HAP-1 (cell line): ENCODE data around the gene TRIM7.

ENCODE experiments used
- DNase-seq, 2 experiments: peaks; one replicate each; pipeline ENCODE4 v3.0.0-alpha.2; 2016 to 2020; ENCODE audit warnings: low spot score in 2 of 2
- H3K27me3 ChIP-seq: fragments of 250-450 bp; sonication (Bioruptor Pico); 2 replicates; pipeline ENCODE4 v1.5.1; 2020; ENCODE audit warnings: low read depth, mild to moderate bottlenecking, moderate library complexity
- H3K36me3 ChIP-seq: fragments of 250-450 bp; sonication (Bioruptor Pico); replicated peaks from 2 replicates; pipeline ENCODE4 v1.5.1; 2020; ENCODE audit warnings: mild to moderate bottlenecking
- H3K4me1 ChIP-seq: fragments of 250-450 bp; sonication (Bioruptor Pico); 2 replicates; pipeline ENCODE4 v1.5.1; 2020; ENCODE audit warnings: mild to moderate bottlenecking
- H3K4me3 ChIP-seq: fragments of 250-450 bp; sonication (Bioruptor Pico); 2 replicates; pipeline ENCODE4 v1.5.1; 2020; ENCODE audit warnings: mild to moderate bottlenecking, moderate library complexity
- H3K9me3 ChIP-seq: fragments of 250-450 bp; sonication (Bioruptor Pico); 2 replicates; pipeline ENCODE4 v1.5.1; 2020; ENCODE audit warnings: mild to moderate bottlenecking, moderate library complexity
- in situ Hi-C: fragments of 300-500 bp; cut with MboI; formaldehyde crosslinking; loops from 3 replicates; pipeline ENCODE4 v1.14.3; 2020; ENCODE audit warnings: low sequenced_read_pairs, inconsistent platforms, mixed read lengths

Gene TRIM7

GRCh38 chr5:181204826-181205760 is at the start of gene TRIM7:
Gene TRIM7, minus strand, starts transcription at chr5:181205196. Its CDS starts 86 bp downstream, at chr5:181205110.
- Histone ChIP-seq H3K27me3 (no peaks in the 10 kb centered on the region), H3K9me3 (no peaks in the 10 kb centered on the region), H3K4me3 (peak within 1 kb of the TSS; percentile 38), H3K36me3 (no peaks in the 10 kb centered on the region), H3K4me1 (peaks cover 12% of the 10 kb centered on the region)
- in situ Hi-C loops = no loop called here
- DNase-seq = peak in 1 of 2 experiments; percentile 73

GRCh38 chr5:181248277-181248676 is 43.3 kb upstream of the TRIM7 start:
- in situ Hi-C loops = no loop called here
- Histone ChIP-seq H3K9me3 (no peaks in the 10 kb centered on the region), H3K4me3 (peak overlapping the region; percentile 85), H3K36me3 (peaks cover 43% of the 10 kb centered on the region), H3K27me3 (no peaks in the 10 kb centered on the region), H3K4me1 (peaks cover 26% of the 10 kb centered on the region)
- no peak for DNase-seq

- Histone ChIP-seq H3K4me1 (peaks cover 31% of the 10 kb centered on the region), H3K9me3 (no peaks in the 10 kb centered on the region), H3K27me3 (no peaks in the 10 kb centered on the region), H3K36me3 (peaks cover 43% of the 10 kb centered on the region), H3K4me3 (peak overlapping the region; percentile 85)
- in situ Hi-C loops = no loop called here
- DNase-seq = peak; percentile 70 to 93
Measured at GRCh38 chr5:181246276-181247049, 41.5 kb upstream of the TRIM7 start.

- DNase-seq = no peak
- Histone ChIP-seq H3K27me3 (no peaks in the 10 kb centered on the region), H3K36me3 (peaks cover 44% of the 10 kb centered on the region), H3K4me1 (peaks cover 28% of the 10 kb centered on the region), H3K9me3 (no peaks in the 10 kb centered on the region), H3K4me3 (peak overlapping the region; percentile 85)
- in situ Hi-C loops = no loop called here
Measured at GRCh38 chr5:181245427-181246275, 40.7 kb upstream of the TRIM7 start.

- no peaks in the 10 kb centered on the region for H3K9me3 ChIP-seq
- H3K4me3 ChIP-seq = peak within 1 kb of the TSS; percentile 85
- peak; percentile 86 to 92 for DNase-seq
- H3K27me3 ChIP-seq = no peaks in the 10 kb centered on the region
- in situ Hi-C loops = no loop called here
- H3K36me3 ChIP-seq = peaks cover 48% of the 10 kb centered on the region
- H3K4me1 ChIP-seq = peaks cover 18% of the 10 kb centered on the region
Measured at GRCh38 chr5:181243564-181244343, 38.8 kb upstream of the TRIM7 start, which contains the start of gene RACK1. Gene RACK1, minus strand, starts transcription at chr5:181243906. Its CDS starts 106 bp downstream, at chr5:181243800.

- H3K27me3 ChIP-seq = no peaks in the 10 kb centered on the region
- H3K4me1 ChIP-seq = peaks cover 18% of the 10 kb centered on the region
- DNase-seq = no peak
- H3K36me3 ChIP-seq = peaks cover 54% of the 10 kb centered on the region
- no peaks in the 10 kb centered on the region for H3K9me3 ChIP-seq
- in situ Hi-C loops = no loop called here
- peak overlapping the region; percentile 85 for H3K4me3 ChIP-seq
Measured at GRCh38 chr5:181243018-181243563, 38.1 kb upstream of the TRIM7 start.

GRCh38 chr5:181242031-181242451 is 37.0 kb upstream of the TRIM7 start:
- in situ Hi-C loops = no loop called here
- no peak for DNase-seq
- Histone ChIP-seq H3K36me3 (peaks cover 65% of the 10 kb centered on the region), H3K4me3 (peak overlapping the region; percentile 85), H3K4me1 (peaks cover 18% of the 10 kb centered on the region), H3K9me3 (no peaks in the 10 kb centered on the region), H3K27me3 (no peaks in the 10 kb centered on the region)

- in situ Hi-C loops = no loop called here
- no peaks in the 10 kb centered on the region for H3K27me3 ChIP-seq
- H3K36me3 ChIP-seq = peaks cover 70% of the 10 kb centered on the region
- H3K9me3 ChIP-seq = no peaks in the 10 kb centered on the region
- H3K4me3 ChIP-seq = peak overlapping the region; percentile 85
- no peak for DNase-seq
- peaks cover 18% of the 10 kb centered on the region for H3K4me1 ChIP-seq
Measured at GRCh38 chr5:181241393-181241975, 36.5 kb upstream of the TRIM7 start.

- Histone ChIP-seq H3K4me1 (peaks cover 7% of the 10 kb centered on the region), H3K4me3 (no peak overlapping the region), H3K36me3 (peaks cover 92% of the 10 kb centered on the region), H3K9me3 (no peaks in the 10 kb centered on the region), H3K27me3 (no peaks in the 10 kb centered on the region)
- DNase-seq = no peak
- in situ Hi-C loops = no loop called here
Measured at GRCh38 chr5:181239062-181239663, 34.2 kb upstream of the TRIM7 start.

- DNase-seq = no peak
- H3K4me3 ChIP-seq = no peak overlapping the region
- no peaks in the 10 kb centered on the region for H3K9me3 ChIP-seq
- peaks cover 7% of the 10 kb centered on the region for H3K4me1 ChIP-seq
- in situ Hi-C loops = no loop called here
- H3K36me3 ChIP-seq = peaks cover 96% of the 10 kb centered on the region
- no peaks in the 10 kb centered on the region for H3K27me3 ChIP-seq
Measured at GRCh38 chr5:181237729-181238385, 32.9 kb upstream of the TRIM7 start.

GRCh38 chr5:181236954-181237641 is 32.1 kb upstream of the TRIM7 start:
- DNase-seq = no peak
- Histone ChIP-seq H3K9me3 (no peaks in the 10 kb centered on the region), H3K4me3 (no peak overlapping the region), H3K36me3 (peaks cover 90% of the 10 kb centered on the region), H3K4me1 (peaks cover 7% of the 10 kb centered on the region), H3K27me3 (no peaks in the 10 kb centered on the region)
- in situ Hi-C loops = no loop called here
